DND-41 (cell line): ENCODE measurements around the gene IDH2.

Source experiments
- CTCF ChIP-seq: IDR thresholded peaks from 2 replicates; pipeline ENCODE4 v1.5.1; 2012; ENCODE audit warnings: borderline replicate concordance, low read length, moderate library complexity, mild to moderate bottlenecking; ENCODE audit not compliant: poor library complexity, severe bottlenecking; ENCODE audit errors: extremely low read depth
- EZH2 ChIP-seq: IDR thresholded peaks from 3 replicates; pipeline ENCODE4 v1.6.1; 2012; ENCODE audit warnings: borderline replicate concordance, low read depth, mild to moderate bottlenecking, moderate library complexity, low read length, inconsistent platforms; ENCODE audit not compliant: severe bottlenecking

DNA sequence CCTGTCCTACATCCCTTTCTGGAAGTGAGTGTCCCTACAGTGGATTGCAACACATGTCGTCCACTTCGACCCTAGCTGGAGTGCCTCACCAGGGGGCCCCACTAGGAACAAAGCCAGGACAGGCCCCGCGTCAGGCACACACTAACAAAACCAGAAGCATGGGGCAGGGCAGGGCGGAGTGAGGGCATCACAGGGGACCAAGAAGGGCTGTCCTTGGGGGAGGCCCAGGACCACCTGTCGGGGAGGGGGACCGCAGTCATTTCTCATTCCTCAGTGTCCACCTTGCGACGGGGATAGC, 21.9 kb downstream of the IDH2 start:
- no peak for TF ChIP-seq CTCF
- no peak for TF ChIP-seq EZH2
